Osteoblast (primary cell): ENCODE measurements around the gene SIRT3. TPM values are rescaled to one million over a fixed set of nuclear protein-coding genes. Genes with fewer than 3 reads are reported as not detected.

Experiments used
- DNase-seq: peaks from one replicate; pipeline ENCODE4 v3.0.0; 2011; ENCODE audit warnings: low spot score, mixed read lengths; ENCODE audit not compliant: insufficient read length; ENCODE audit errors: missing footprints
- H2AFZ ChIP-seq: 2 replicates; pipeline ENCODE4 v1.6.0; 2011; ENCODE audit warnings: mild to moderate bottlenecking, low read length
- H3K27ac ChIP-seq: 2 replicates; pipeline ENCODE4 v1.5.1; 2011; ENCODE audit warnings: mild to moderate bottlenecking, low read depth, low read length, moderate library complexity
- H3K27me3 ChIP-seq: 2 replicates; pipeline ENCODE4 v1.6.0; 2012; ENCODE audit warnings: mild to moderate bottlenecking, control low read depth, inconsistent platforms, low read length, moderate library complexity; ENCODE audit not compliant: insufficient read depth
- H3K36me3 ChIP-seq: 2 replicates; pipeline ENCODE4 v1.5.1; 2011; ENCODE audit warnings: mild to moderate bottlenecking, low read length, control low read depth, moderate library complexity; ENCODE audit not compliant: insufficient read depth
- H3K4me1 ChIP-seq: 2 replicates; pipeline ENCODE4 v1.5.1; 2011; ENCODE audit warnings: mild to moderate bottlenecking, low read length, control low read depth, moderate library complexity; ENCODE audit not compliant: insufficient read depth
- H3K4me2 ChIP-seq: 2 replicates; pipeline ENCODE4 v1.6.0; 2011; ENCODE audit warnings: mild to moderate bottlenecking, low read length; ENCODE audit not compliant: insufficient read depth
- H3K4me3 ChIP-seq: fragments of 200-600 bp; sonication (generic); 3 replicates; pipeline ENCODE4 v1.5.1; 2012; ENCODE audit warnings: mild to moderate bottlenecking, low read length, inconsistent platforms; ENCODE audit not compliant: insufficient read depth
- H3K79me2 ChIP-seq: 2 replicates; pipeline ENCODE4 v1.6.0; 2012; ENCODE audit warnings: mild to moderate bottlenecking, low read length, control low read depth, inconsistent platforms; ENCODE audit not compliant: insufficient read depth
- H3K9me3 ChIP-seq: 2 replicates; pipeline ENCODE4 v1.5.1; 2011; ENCODE audit warnings: low read depth, low read length, control low read depth
- H4K20me1 ChIP-seq: 2 replicates; pipeline ENCODE4 v1.6.0; 2012; ENCODE audit warnings: mild to moderate bottlenecking, low read length, control low read depth; ENCODE audit not compliant: insufficient read depth
- CTCF ChIP-seq: IDR thresholded peaks from 2 replicates; pipeline ENCODE4 v1.5.1; 2011; ENCODE audit warnings: mild to moderate bottlenecking, low read depth, low read length, moderate library complexity; ENCODE audit errors: extremely low read depth
- total RNA-seq: library from RNA; depleted of rRNA; stranded (reverse); fragments of >200 nt; gene quantifications from 2 replicates; pipeline ENCODE4 v1.2.3, GENCODE V29; 2012

Gene SIRT3
- total RNA-seq, 1 donor: 11.2 TPM

- TF ChIP-seq CTCF: no peak
- Histone ChIP-seq H3K36me3 (peaks cover 63% of the 10 kb centered on the region), H2AFZ (peak overlapping the region; percentile 22), H3K4me1 (peaks cover 33% of the 10 kb centered on the region), H4K20me1 (peaks cover 70% of the 10 kb centered on the region), H3K79me2 (peaks cover 86% of the 10 kb centered on the region), H3K4me2 (peak overlapping the region; percentile 90), H3K4me3 (peak overlapping the region; percentile 99), H3K27ac (peak overlapping the region; percentile 90), H3K27me3 (no peaks in the 10 kb centered on the region), H3K9me3 (no peaks in the 10 kb centered on the region)
- DNase-seq: no peak
Observed at GRCh38 chr11:208917-209260, 27.3 kb downstream of the SIRT3 start.

- peak overlapping the region; percentile 99 for H3K4me3 ChIP-seq
- H3K4me1 ChIP-seq: peaks cover 33% of the 10 kb centered on the region
- H3K27me3 ChIP-seq: no peaks in the 10 kb centered on the region
- peak overlapping the region; percentile 38 for H2AFZ ChIP-seq
- H3K9me3 ChIP-seq: no peaks in the 10 kb centered on the region
- H3K27ac ChIP-seq: peak overlapping the region; percentile 99
- peak overlapping the region; percentile 90 for H3K4me2 ChIP-seq
- TF ChIP-seq CTCF: no peak
- H4K20me1 ChIP-seq: peaks cover 75% of the 10 kb centered on the region
- peaks cover 90% of the 10 kb centered on the region for H3K79me2 ChIP-seq
- peak; percentile 98 for DNase-seq
- peaks cover 63% of the 10 kb centered on the region for H3K36me3 ChIP-seq
Observed at GRCh38 chr11:208181-208916, 27.8 kb downstream of the SIRT3 start.

GRCh38 chr11:207863-208180, 28.3 kb downstream of the SIRT3 start:
- H3K27me3 ChIP-seq: no peaks in the 10 kb centered on the region
- no peaks in the 10 kb centered on the region for H3K9me3 ChIP-seq
- peaks cover 63% of the 10 kb centered on the region for H3K36me3 ChIP-seq
- peak overlapping the region; percentile 99 for H3K27ac ChIP-seq
- H3K79me2 ChIP-seq: peaks cover 90% of the 10 kb centered on the region
- H2AFZ ChIP-seq: peak overlapping the region; percentile 38
- peaks cover 33% of the 10 kb centered on the region for H3K4me1 ChIP-seq
- peaks cover 75% of the 10 kb centered on the region for H4K20me1 ChIP-seq
- H3K4me3 ChIP-seq: peak overlapping the region; percentile 99
- peak overlapping the region; percentile 90 for H3K4me2 ChIP-seq
- TF ChIP-seq CTCF: no peak
- DNase-seq: peak; percentile 92

GRCh38 chr11:207208-207862, 28.8 kb downstream of the SIRT3 start, which contains the start of the genes BET1L and RIC8A:
Gene BET1L, minus strand, starts transcription at chr11:207399. Its CDS starts 78 bp downstream, at chr11:207321.
Gene RIC8A, plus strand, starts transcription at chr11:207708. Its CDS starts 1,147 bp downstream, at chr11:208855.
- Histone ChIP-seq H3K79me2 (peaks cover 89% of the 10 kb centered on the region), H3K9me3 (no peaks in the 10 kb centered on the region), H3K4me3 (peak within 1 kb of the TSS; percentile 99), H3K27ac (peak within 1 kb of the TSS; percentile 99), H3K4me1 (peaks cover 33% of the 10 kb centered on the region), H4K20me1 (peaks cover 76% of the 10 kb centered on the region), H2AFZ (peak within 1 kb of the TSS; percentile 53), H3K27me3 (no peaks in the 10 kb centered on the region), H3K36me3 (peaks cover 61% of the 10 kb centered on the region), H3K4me2 (peak within 1 kb of the TSS; percentile 90)
- peak; percentile 99 for DNase-seq
- no peak for TF ChIP-seq CTCF
